Endodermal cell (in vitro differentiated cells): ENCODE data around the gene FGF21. TPM values are rescaled to one million over a fixed set of nuclear protein-coding genes. Genes with fewer than 3 reads are reported as not detected.
"Not testable (repeated sequence)": the region's sequence is repeated elsewhere in the genome, so short reads cannot be mapped to it uniquely, and the experiment has no call there.

Source experiments
- DNase-seq: peaks from one replicate; pipeline ENCODE4 v3.0.0-alpha.2; 2017
- H3K27ac ChIP-seq: 2 replicates; pipeline ENCODE4 v1.5.1; 2013; ENCODE audit warnings: mild to moderate bottlenecking, low read depth, low read length, moderate library complexity
- H3K27me3 ChIP-seq: 2 replicates; pipeline ENCODE4 v1.6.1; 2013; ENCODE audit warnings: mild to moderate bottlenecking, low read length, moderate library complexity; ENCODE audit not compliant: insufficient read depth, control insufficient read depth, poor library complexity, severe bottlenecking
- H3K36me3 ChIP-seq: 2 replicates; pipeline ENCODE4 v1.7.0; 2013; ENCODE audit warnings: mild to moderate bottlenecking, low read length, moderate library complexity; ENCODE audit not compliant: control insufficient read depth, insufficient read depth
- H3K4me1 ChIP-seq: one replicate; pipeline ENCODE4 v1.7.0; 2013; ENCODE audit warnings: low read length; ENCODE audit not compliant: control insufficient read depth, insufficient read depth
- H3K4me3 ChIP-seq: 2 replicates; pipeline ENCODE4 v1.5.1; 2013; ENCODE audit warnings: mild to moderate bottlenecking, low read length, moderate library complexity
- H3K9ac ChIP-seq: 2 replicates; pipeline ENCODE4 v1.6.1; 2013; ENCODE audit warnings: mild to moderate bottlenecking, low read length, moderate library complexity; ENCODE audit not compliant: poor library complexity, severe bottlenecking; ENCODE audit errors: extremely low read depth
- H3K9me3 ChIP-seq: 2 replicates; pipeline ENCODE4 v1.6.1; 2013; ENCODE audit warnings: mild to moderate bottlenecking, low read length, moderate library complexity; ENCODE audit not compliant: control insufficient read depth
- H3K27ac Mint-ChIP-seq: 2 replicates; pipeline ENCODE4 v1.8.0; 2020; ENCODE audit warnings: mixed read lengths
- H3K27me3 Mint-ChIP-seq: 2 replicates; pipeline ENCODE4 v1.8.0; 2021; ENCODE audit warnings: mild to moderate bottlenecking, mixed read lengths; ENCODE audit not compliant: insufficient read depth
- H3K36me3 Mint-ChIP-seq: 2 replicates; pipeline ENCODE4 v1.8.0; 2020; ENCODE audit warnings: low read depth, mixed read lengths
- H3K4me1 Mint-ChIP-seq: 2 replicates; pipeline ENCODE4 v1.8.0; 2020; ENCODE audit warnings: mixed read lengths
- H3K4me3 Mint-ChIP-seq: 2 replicates; pipeline ENCODE4 v1.8.0; 2020; ENCODE audit warnings: mild to moderate bottlenecking, moderate library complexity, mixed read lengths
- H3K9me3 Mint-ChIP-seq: 2 replicates; pipeline ENCODE4 v1.8.0; 2020; ENCODE audit warnings: mild to moderate bottlenecking, mixed read lengths
- CTCF ChIP-seq: fragments of 200-600 bp; sonication (generic); conservative IDR thresholded peaks from 2 replicates; pipeline ENCODE4 v1.5.0; 2021; ENCODE audit warnings: antibody characterized with exemption, mild to moderate bottlenecking
- WGBS, 2 experiments: methylation state at CpG; one replicate each; pipeline versions ENCODE4 v1.1.5 to v1.1.7; 2013; ENCODE audit warnings: missing lambda C conversion rate in 2 of 2, mixed read lengths in 1 of 2; ENCODE audit not compliant: insufficient coverage in 1 of 2, insufficient read length in 1 of 2; 5-methylcytosine and 5-hydroxymethylcytosine counted together
- total RNA-seq, 2 donors: library from RNA; stranded (reverse); fragmentation: NEBNext Ultra II Directional in 1 of 2; extraction: Animal tissue kit (Norgen Biotek cat#: 25700) in 1 of 2; gene quantifications; 2 replicates in 1 of 2; 3 replicates in 1 of 2; pipeline ENCODE4 v1.2.1, GENCODE V29; 2021

FGF21 gene
- total RNA-seq, 2 donors from 2014 or later, result not detected

GRCh38 chr19:48780631-48781391 is 25.5 kb downstream of the FGF21 start:
- no peak overlapping the region for H3K4me3 Mint-ChIP-seq

GRCh38 chr19:48784527-48784926 is 29.2 kb downstream of the FGF21 start:
- H3K36me3 Mint-ChIP-seq, result no peaks in the 10 kb centered on the region
- H3K27me3 Mint-ChIP-seq, result peaks cover 8% of the 10 kb centered on the region
- Histone ChIP-seq H3K27me3 (no peaks in the 10 kb centered on the region), H3K27ac (no peak overlapping the region), H3K4me3 (no peak overlapping the region), H3K9ac (no peak overlapping the region), H3K9me3 (no peaks in the 10 kb centered on the region), H3K36me3 (no peaks in the 10 kb centered on the region), H3K4me1 (no peaks in the 10 kb centered on the region)
- 81 to 85% methylated on average over 3 to 5 of the region's 5 CpGs for WGBS, 2 experiments
- DNase-seq, result no peak
- no peak overlapping the region for H3K4me3 Mint-ChIP-seq
- H3K27ac Mint-ChIP-seq, result no peak overlapping the region
- peaks cover 6% of the 10 kb centered on the region for H3K4me1 Mint-ChIP-seq
- TF ChIP-seq CTCF, result no peak
- H3K9me3 Mint-ChIP-seq, result peaks cover 4% of the 10 kb centered on the region

More at GRCh38 chr19:48780631-48781391, 25.5 kb downstream of the FGF21 start:
- no peaks in the 10 kb centered on the region for H3K4me1 ChIP-seq
- no peak overlapping the region for H3K27ac ChIP-seq
- Mint-ChIP-seq H3K4me1 (peaks cover 6% of the 10 kb centered on the region), H3K27ac (no peak overlapping the region), H3K9me3 (peaks cover 4% of the 10 kb centered on the region), H3K27me3 (peaks cover 8% of the 10 kb centered on the region), H3K36me3 (no peaks in the 10 kb centered on the region)
- no peak overlapping the region for H3K9ac ChIP-seq
- no peak for TF ChIP-seq CTCF
- H3K27me3 ChIP-seq, result no peaks in the 10 kb centered on the region
- no peaks in the 10 kb centered on the region for H3K9me3 ChIP-seq
- DNase-seq, result no peak
- no peak overlapping the region for H3K4me3 ChIP-seq
- H3K36me3 ChIP-seq, result no peaks in the 10 kb centered on the region
- 75 to 91% methylated on average over 12 to 14 of the region's 14 CpGs for WGBS, 2 experiments

- H3K9me3 ChIP-seq, H3K27me3 ChIP-seq, H3K4me1 ChIP-seq, H3K9ac ChIP-seq, DNase-seq, H3K27me3 Mint-ChIP-seq, H3K27ac Mint-ChIP-seq, H3K4me3 ChIP-seq, H3K36me3 ChIP-seq, H3K36me3 Mint-ChIP-seq, H3K4me1 Mint-ChIP-seq, H3K9me3 Mint-ChIP-seq, H3K27ac ChIP-seq, H3K4me3 Mint-ChIP-seq: not testable (repeated sequence)
- 81 to 96% methylated on average over 5 to 7 of the region's 7 CpGs for WGBS, 2 experiments
Observed at GRCh38 chr19:48786422-48786821, 31.1 kb downstream of the FGF21 start.

GRCh38 chr19:48787331-48787730 is 32.0 kb downstream of the FGF21 start:
- not testable (repeated sequence) for H3K27me3 ChIP-seq, H3K27ac Mint-ChIP-seq, H3K4me1 ChIP-seq, H3K9me3 Mint-ChIP-seq, H3K27ac ChIP-seq, H3K4me3 Mint-ChIP-seq, H3K9ac ChIP-seq, H3K9me3 ChIP-seq, H3K4me3 ChIP-seq, H3K36me3 Mint-ChIP-seq, DNase-seq, H3K4me1 Mint-ChIP-seq, H3K27me3 Mint-ChIP-seq, H3K36me3 ChIP-seq
- 87 to 92% methylated on average over 8 to 9 of the region's 9 CpGs for WGBS, 2 experiments
